Thyroid gland (tissue), 4 donors: ENCODE data around the gene ASXL1.

ENCODE experiments used
- CTCF ChIP-seq, 6 experiments: fragments of 200-600 bp in 3 of 6; fragments of 450-650 bp in 3 of 6; sonication (generic) in 3 of 6; IDR thresholded peaks; one replicate each; pipeline ENCODE4 v1.5.1; 2016 to 2019; ENCODE audit warnings: antibody characterized with exemption in 6 of 6, mild to moderate bottlenecking in 2 of 6, inconsistent platforms in 1 of 6, moderate library complexity in 1 of 6
- POLR2A ChIP-seq, 2 donors: fragments of 450-650 bp; IDR thresholded peaks; one replicate each; pipeline ENCODE4 v1.6.1; 2017; ENCODE audit warnings: antibody characterized with exemption in 2 of 2, mild to moderate bottlenecking in 2 of 2, moderate library complexity in 1 of 2

- no peak for TF ChIP-seq CTCF (IDR thresholded peaks at IDR 0.05)
- TF ChIP-seq POLR2A (IDR thresholded peaks at IDR 0.05): no peak
These were observed 98.0 kb downstream of the ASXL1 start for GRCh38 chr20:32455901-32456701.
